ENCODE measurements around the gene STK32C.
"Not testable (repeated sequence)": the region's sequence is repeated elsewhere in the genome, so short reads cannot be mapped to it uniquely, and the experiment has no call there.

Gene STK32C

GRCh38 chr10:132341017-132341416 is 33.3 kb upstream of the STK32C start:
- TF ChIP-seq CTCF (IDR thresholded peaks at IDR 0.05; ENCODE audit: borderline replicate concordance, control extremely low read depth, extremely low read depth, insufficient read depth, missing control alignments): no peak
- in situ Hi-C loops (cut with MboI; ENCODE audit: low sequenced_read_pairs, unreplicated experiment): loop anchor here (10.0 kb wide), 1 partner anchor 116 kb away; no protein-coding TSS in a partner anchor
- DNase-seq (ENCODE audit: low spot score): no peak

GRCh38 chr10:132339276-132339675 is 31.5 kb upstream of the STK32C start:
- in situ Hi-C loops (cut with MboI; ENCODE audit: low sequenced_read_pairs, unreplicated experiment): no loop called here
- TF ChIP-seq CTCF (IDR thresholded peaks at IDR 0.05; ENCODE audit: borderline replicate concordance, control extremely low read depth, extremely low read depth, insufficient read depth, missing control alignments): no peak
- DNase-seq (ENCODE audit: low spot score): no peak

- in situ Hi-C loops (cut with MboI; ENCODE audit: low sequenced_read_pairs, unreplicated experiment): no loop called here
- no peak for TF ChIP-seq CTCF (IDR thresholded peaks at IDR 0.05; ENCODE audit: borderline replicate concordance, control extremely low read depth, extremely low read depth, insufficient read depth, missing control alignments)
- no peak for DNase-seq (ENCODE audit: low spot score)
Measured at GRCh38 chr10:132338876-132339275, 31.1 kb upstream of the STK32C start.

- in situ Hi-C loops (cut with MboI; ENCODE audit: low sequenced_read_pairs, unreplicated experiment); DNase-seq (ENCODE audit: low spot score): not testable (repeated sequence)
Measured at GRCh38 chr10:132337854-132338253, 30.1 kb upstream of the STK32C start.

- in situ Hi-C loops (cut with MboI; ENCODE audit: low sequenced_read_pairs, unreplicated experiment): no loop called here
- no peak for DNase-seq (ENCODE audit: low spot score)
- TF ChIP-seq CTCF (IDR thresholded peaks at IDR 0.05; ENCODE audit: borderline replicate concordance, control extremely low read depth, extremely low read depth, insufficient read depth, missing control alignments): no peak
Measured at GRCh38 chr10:132336919-132337407, 29.2 kb upstream of the STK32C start.

- in situ Hi-C loops (cut with MboI; ENCODE audit: low sequenced_read_pairs, unreplicated experiment): no loop called here
- no peak for TF ChIP-seq CTCF (IDR thresholded peaks at IDR 0.05; ENCODE audit: borderline replicate concordance, control extremely low read depth, extremely low read depth, insufficient read depth, missing control alignments)
- DNase-seq (ENCODE audit: low spot score): no peak
Measured at GRCh38 chr10:132336064-132336746, 28.5 kb upstream of the STK32C start.

GRCh38 chr10:132335189-132336063 is 27.7 kb upstream of the STK32C start:
- no peak for TF ChIP-seq CTCF (IDR thresholded peaks at IDR 0.05; ENCODE audit: borderline replicate concordance, control extremely low read depth, extremely low read depth, insufficient read depth, missing control alignments)
- DNase-seq (ENCODE audit: low spot score): no peak
- in situ Hi-C loops (cut with MboI; ENCODE audit: low sequenced_read_pairs, unreplicated experiment): no loop called here

Data from GM13976 (cell line).